Stimulated activated naive CD8-positive, alpha-beta T cell treated with anti-CD3 and anti-CD28 coated beads, Interleukin-15, Interleukin-2, amounts not matched to agents 100 U/mL and 50 U/mL, for 24 hours (primary cell): ENCODE measurements around the gene POLR3A.

Experiments used
- ATAC-seq: fragments of 150-1000 bp; cut with Tn5 transposase; one replicate; pipeline ENCODE4 v1.10.0; 2021
- DNase-seq: peaks from one replicate; pipeline ENCODE4 v3.0.0; 2021

The POLR3A gene

DNA sequence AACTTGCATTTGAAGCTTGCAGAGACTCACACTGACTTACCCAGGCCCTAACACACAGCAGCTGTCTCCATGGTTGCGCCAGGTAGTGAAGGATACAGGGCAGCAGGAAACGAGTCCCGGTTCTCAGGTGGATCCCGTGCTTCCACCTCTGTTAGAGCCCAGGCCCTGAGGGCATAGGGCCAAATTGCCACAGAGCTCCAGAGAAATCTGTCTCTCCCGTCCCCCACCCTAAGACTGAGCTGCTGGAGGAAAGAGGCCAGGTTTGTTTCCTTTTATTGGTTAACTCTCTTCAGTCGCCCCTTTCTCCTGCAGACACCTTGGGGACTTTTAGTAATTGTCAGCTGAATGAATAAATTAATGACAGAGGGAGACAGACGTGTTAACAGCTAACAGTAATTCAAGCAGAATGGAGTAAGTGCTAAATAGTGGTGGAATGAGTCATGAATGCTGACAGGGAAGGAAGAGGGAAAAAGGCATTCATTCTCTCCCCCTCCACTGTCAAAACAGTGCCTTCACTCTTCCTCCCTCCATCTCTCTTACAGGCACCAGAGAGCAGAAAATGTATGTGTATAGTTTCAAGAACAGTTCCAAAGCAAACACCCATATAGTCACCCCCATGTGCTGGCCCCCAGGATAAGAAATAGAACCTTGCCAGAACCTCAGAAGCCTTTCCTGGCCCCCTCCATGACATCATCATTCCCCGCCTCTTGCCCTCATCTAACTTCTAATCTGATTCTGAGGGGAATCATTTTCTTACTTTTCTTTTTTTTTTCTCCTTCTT lies 86.0 kb downstream of the POLR3A start:
- DNase-seq = no peak
- ATAC-seq = no peak

DNA sequence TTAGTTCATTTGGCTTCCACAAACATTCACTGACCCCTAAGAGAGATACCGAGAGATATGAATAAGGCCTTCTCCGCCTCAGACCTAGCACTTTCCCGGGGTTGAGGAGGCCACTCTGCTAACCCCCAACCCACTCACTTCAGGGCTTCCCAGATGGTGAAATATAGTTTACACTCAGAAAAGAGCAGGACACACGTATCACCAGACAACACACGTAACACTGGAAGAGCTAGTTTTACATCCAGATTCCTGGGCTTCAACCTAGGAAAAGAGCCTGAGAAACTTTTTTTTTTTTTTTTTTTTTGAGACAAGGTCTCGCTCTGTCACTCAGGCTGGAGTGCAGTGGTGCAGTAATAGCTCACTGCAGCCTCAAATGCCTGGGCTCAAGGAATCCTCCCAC lies 87.5 kb downstream of the POLR3A start:
- DNase-seq (no peak), ATAC-seq (no peak)

DNA sequence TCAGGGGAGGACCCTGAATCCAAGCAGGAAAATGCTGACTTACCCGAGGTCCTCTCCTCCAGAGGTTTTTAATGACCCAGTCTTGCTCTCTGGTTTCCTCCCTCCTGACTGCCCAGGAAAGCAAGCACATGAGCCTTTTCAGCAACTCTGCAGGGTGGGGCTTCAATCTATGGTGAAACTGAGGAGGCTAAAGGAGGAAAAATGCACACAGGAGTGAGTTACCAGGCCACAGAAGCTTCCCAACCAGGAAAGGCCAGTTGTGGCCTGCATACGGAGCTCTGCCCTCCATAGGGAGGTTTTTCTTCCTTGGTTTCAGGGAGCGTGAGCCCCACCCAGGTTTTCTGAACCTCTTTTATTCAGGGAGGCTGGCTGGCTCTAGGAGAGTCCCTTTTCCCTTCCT lies 88.7 kb downstream of the POLR3A start:
- no peak for ATAC-seq
- no peak for DNase-seq

DNA sequence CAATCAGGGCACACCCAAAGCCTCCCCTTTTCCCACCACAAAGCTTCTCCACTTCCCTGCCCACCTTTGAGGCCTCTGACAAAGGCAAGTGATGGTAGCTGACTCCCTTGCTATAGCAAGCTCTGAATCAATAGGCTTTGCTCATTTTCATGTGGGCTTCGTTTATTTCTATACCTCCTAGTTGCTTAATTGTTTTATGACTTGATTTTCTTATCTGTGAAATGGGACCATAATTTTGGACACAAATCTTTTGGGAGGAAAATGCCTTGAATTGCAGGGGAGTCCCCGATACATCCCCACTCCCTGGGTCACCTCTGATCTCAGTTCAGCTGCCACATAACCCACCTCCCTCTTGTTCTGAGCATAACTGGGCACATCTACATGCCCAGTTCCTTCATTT lies 89.1 kb downstream of the POLR3A start:
- ATAC-seq = no peak
- no peak for DNase-seq

DNA sequence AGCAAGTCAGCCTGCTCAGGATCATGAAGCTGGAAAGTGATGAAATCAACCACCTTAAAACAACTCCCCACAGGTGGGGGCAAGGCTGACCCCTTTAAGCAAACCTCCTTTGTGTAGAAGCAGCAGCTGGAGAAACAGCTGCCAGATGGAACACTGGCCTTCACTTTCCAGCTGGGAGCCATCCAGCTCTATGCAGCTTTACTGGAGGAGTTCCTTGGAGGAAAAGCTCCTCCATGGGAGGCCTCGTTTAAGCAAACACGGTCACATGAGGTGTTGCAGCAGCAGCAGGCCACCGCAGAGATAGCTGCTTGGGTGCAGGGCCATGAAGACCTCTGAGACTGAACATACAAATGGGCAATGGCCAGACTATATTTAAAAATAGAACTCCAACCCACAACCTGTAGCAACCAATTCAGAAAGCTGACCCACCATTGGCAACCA lies 89.7 kb downstream of the POLR3A start:
- no peak for ATAC-seq
- no peak for DNase-seq

DNA sequence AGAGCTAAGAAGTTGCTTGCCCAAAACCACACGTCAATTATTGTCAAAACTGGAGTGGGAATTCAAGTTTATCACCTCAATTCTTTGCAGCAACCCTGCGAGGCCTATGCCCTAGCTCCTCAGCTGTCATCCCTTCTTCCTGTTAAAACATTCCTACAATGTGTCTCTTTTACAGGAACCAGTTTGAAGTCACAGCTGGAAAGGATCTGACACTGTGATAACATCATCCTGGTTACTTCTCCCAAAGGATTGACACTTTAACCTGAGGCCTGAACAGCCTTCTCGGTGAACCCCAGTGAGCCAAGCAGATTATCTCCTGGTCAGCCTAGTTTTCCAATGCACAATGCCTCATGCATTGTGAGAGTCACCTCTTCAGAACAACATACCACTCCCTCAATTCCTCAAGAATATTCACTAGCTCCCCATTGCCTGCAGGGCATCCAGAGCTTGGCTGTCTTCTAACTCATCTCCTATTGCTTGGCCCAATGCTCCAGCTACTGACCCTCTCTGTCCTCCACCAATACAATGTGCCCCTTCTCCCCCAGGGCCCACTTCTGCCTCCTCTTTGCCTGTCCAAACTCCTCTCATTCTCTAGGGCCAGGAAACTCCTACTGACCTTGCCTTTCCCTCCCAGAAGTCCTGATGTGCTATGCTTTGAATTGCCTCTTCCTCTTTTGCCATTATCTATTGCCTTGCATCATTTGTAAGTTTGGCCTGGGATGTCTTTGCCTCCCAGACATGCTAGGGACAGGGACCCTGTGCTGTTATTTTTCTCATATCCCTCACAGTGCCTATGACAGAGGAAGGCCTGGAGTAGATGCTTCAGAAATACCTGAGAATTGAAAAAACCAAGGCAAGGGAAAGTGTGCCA lies 92.4 kb downstream of the POLR3A start:
- DNase-seq (no peak), ATAC-seq (no peak)

DNA sequence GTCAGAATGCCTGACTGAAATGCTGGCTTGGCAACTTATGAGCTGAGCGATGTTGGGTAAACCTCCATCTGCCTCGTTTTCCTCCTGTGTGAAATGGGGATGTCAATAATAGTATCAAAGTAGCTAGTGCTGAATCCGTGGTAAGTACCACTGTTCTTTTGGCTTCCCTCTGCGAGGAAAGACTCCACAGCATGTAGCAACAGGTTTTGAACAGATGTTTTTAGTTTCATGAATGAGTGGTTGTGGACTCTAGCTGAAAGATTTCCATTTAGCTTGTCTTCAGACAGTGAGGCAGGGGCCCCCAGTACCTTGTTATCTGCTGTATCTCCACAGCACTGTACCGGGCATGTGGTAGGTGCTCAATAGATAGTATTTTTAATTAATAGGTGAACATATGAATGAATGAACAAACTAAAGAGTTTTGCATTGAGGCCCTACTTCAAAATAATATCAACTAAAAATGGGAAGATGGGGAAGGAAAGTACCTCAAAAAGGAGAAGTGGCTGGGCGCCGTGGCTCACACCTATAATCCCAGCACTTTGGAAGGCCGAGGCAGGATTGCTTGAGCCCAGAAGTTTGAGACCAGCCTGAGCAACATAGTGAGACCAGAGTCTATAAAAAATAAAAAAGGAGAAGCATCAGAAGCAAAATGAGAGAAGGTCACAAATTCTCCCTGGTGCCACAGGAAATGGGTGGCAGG lies 97.1 kb downstream of the POLR3A start:
- no peak for ATAC-seq
- DNase-seq = no peak

DNA sequence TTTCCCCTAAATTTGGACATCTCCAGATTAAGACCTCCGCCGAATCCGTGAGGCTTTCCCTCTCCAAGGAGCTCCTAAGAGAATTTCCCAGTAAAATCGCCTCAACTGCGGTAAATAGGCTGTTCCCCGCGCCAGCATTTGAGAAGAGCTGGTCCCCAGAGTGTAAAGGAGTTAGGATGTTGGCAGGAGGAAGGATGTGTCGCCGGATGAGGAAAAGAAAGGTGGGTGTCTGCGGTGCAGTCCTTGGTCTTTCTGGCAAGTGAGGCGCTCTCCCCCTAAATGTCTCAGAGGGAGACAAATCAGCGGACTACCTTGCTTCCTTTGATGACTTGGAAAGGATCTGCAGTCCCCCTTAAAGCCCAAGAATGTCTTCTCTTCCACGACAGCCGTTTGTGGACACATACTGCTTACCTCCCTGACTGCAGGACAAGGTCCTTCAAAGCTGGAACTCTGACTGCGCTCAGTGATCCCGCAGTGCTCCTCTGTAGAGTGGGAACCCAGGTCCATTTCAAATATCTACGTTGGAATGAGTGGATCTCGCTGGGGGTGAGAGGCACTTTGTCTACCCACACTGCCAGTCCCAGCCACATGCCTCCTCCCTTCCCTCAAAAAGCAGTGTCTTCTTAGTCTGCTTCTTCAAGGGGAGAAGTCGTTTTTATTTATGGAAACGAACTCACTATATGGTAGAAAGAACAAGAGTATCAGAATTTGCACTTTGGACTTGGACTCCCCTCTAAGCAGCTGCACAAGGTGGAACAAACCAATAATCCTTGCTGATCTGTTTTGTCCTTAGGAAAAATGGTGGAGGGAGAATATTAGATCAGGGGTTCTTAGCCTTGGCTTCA lies 101.7 kb downstream of the POLR3A start:
- DNase-seq (peak; percentile 7), ATAC-seq (no peak)

DNA sequence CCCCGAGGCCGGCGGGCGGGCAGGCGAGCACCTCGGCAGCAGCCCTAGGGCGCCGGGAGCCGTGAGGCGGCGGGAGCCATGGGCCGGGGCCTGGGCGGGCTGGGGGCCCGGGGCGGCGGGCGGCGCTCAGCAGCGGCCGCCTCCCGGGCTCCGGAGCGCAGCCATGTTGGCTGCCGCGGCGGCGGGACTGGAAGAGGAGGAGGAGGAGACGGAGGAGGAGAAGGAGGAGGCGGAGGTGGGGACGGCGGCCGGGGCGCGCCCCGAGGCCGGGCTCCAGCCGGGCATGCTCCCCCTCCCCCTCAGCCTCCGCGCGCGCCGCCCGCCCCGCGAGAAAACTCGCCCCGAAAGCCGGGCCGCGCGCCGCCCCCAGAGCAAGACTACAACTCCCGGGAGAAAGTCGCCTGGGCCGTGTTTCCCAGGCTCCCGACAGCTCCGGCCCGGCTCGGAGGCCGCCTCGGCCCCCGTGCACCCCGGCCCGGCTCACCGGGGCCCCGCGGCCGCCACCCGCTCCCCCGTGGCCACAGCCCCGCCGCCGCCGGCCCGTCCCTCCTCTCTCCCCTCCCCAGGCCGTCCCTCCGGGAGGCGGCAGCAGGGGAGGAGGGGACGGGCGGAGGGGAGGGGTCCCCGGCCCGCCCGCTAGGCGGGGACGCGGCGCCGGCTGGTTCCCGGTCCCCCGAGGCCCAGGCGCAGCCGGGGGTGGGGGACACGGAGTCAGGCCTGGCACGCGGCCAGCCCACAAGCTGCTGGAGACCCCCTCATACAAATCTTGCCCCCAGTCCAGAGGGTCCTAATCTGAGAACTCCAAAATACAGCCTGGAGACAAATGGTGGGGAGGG lies 102.5 kb downstream of the POLR3A start, which contains the start of gene DLG5:
Gene DLG5 (minus strand): TSS at position 190 of the 836 bp plus-strand sequence. CDS start 235 bp downstream, outside the sequence.
- ATAC-seq = peak; percentile 37
- DNase-seq = peak; percentile 36

DNA sequence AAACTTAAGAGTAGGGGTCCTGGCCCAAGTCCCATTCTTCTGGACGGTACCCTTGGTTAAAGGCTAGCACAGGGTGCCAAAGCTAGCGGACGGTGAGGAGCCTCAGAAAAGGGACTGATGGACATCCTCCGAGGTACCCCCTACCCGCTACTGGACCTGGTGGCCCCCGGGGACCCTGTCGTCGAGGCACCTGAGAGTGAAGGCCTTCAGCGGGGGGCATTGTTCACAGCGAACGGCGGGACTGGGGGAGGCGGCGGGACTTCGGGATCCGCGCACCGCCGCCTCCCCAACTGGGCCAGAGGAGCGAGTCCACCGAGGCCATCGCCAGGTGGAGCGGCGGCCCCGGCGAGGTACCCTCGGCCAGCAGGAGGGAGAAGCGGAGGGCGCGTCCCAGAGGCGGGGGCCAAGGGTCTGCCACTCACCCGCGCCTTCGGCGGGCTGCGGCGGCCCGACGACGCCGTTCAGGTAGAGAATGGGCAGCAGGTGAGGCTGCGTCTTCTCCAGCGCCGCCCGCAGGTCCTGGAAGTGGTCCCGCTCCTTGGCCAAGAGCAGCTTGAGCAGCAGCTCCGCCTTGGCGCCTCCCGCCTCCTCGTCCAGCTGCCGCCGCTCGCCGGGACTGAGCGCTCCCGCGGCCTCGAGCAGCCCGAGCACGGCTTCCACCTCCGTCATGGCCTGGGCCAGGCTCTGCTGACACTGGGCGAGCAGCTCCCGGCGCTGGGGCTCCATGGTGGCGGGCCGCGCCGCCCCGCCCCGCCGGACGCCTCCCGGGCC lies 103.3 kb downstream of the POLR3A start:
- ATAC-seq (peak; percentile 62), DNase-seq (peak; percentile 28)

DNA sequence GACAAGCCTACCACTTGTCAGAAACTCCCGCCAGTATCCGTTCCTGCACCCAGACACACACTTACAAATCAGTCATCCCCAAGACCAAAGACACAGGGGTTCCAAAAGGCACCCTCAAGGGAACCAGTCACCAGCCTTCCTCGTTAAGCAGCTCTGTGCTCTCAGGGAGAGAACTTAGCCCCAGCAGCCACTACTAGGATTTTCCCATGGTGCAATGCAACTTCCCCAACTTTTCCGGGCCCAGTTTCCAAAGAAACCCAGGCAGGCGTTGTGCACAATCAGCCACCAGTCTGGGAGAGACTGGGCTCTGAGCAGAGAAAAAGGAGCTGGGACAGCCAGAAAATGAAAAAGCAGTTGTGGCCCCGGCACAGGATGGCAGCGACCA lies 103.9 kb downstream of the POLR3A start:
- DNase-seq (no peak), ATAC-seq (no peak)

DNA sequence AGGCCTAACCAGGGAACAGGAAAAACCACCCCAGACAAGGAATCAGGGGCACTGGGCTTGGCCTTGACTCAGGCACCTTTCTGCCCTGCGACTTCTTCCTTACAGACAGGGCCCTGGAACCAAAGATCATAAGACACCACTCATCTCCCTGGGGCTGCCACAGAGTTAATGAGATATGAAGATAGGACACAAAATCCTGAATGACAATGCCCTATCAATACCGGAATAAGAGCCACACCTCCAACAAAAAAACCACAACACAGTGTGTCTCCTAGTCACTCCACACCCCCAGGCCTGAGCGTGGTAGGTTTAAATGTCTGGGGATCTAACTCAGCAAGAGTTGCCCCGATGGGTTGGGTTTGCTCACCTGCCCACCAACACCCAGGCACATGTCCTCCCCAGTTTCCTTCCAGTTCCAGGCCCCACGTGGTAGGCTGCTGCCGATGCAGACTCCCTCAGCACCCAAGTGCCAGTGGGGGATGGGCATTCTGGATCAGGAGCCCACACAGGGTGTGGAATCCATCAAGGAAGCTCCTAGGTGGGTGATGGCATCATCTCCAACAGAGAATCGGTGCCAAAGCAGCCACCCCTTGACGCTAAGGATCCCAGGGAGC lies 106.6 kb downstream of the POLR3A start:
- no peak for ATAC-seq
- DNase-seq = no peak

DNA sequence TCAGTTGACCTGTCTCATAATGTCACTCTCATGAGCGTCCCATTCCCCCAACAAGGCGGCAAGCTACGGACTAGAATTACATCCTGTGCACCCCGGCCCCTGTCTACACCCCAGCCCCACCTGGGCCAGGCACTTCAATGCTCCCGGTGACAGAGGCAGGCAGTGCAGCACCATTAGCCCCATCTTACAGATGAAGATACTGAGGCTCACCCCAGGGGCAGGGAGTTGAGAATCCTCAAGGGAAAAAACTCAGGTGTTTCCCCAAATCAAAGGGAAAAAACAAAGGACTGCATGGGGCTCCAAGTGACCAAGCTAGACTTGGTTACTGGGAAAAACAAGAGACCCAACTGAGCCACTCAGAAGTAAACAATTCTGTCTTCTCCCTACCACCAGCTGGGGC lies 107.3 kb downstream of the POLR3A start:
- ATAC-seq = no peak
- DNase-seq = no peak

DNA sequence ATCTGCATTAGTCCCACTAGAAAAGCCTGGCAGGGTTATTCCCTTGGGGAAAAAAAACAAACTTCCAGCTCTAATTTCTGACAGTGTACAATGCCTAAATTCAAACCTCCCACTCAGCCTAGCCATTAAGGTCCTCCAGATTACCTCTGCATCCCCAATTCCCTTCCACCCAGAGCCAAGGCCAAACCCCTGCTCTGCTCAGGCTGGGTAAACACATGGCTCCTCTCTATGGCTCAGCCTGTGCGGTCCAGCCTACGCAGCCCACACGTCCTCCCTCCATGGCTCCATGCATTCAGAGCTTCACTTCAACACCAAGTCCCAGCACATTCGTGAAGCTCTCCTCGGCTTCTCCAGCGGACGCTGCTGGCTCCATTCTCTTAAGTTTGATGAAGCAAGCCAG lies 107.9 kb downstream of the POLR3A start:
- no peak for DNase-seq
- ATAC-seq = no peak

DNA sequence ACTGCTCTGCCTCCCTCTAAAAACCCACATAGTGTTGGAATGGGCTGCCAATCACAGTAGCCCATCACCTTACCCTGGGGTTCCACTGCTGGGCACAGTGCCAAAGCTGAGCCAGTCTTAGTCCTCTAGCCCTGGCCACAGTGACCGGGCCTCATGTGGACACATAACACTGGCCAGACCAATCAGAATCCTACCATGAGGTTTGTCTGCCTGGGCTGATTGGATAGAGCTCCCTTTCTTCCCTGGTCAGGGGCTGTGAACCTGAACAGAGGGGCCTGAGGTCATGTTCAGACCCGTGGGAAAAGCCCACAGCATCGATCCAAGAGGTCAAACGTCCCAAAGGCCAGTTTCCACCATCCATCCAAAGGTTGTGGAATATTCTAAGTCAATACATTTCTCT lies 108.8 kb downstream of the POLR3A start:
- ATAC-seq (no peak), DNase-seq (no peak)

DNA sequence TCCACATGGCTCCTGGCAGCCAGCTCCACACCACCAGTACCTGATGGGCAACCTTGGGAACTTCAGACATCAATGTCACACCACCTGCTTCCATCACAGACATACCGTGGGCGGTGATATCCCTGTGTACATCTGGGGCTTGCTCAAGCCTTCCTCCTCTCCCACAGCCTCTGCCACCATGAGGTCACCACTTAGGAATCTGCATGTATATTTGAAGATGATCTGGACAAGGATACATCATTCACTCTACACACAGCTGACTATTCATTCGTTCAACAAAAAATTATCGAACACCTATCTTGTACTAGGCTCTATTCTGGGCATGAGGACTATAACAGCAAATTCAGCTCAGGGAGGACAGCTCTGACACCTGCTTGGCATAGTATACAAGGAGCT lies 109.6 kb downstream of the POLR3A start:
- DNase-seq = no peak

More for the DNA sequence above, 109.6 kb downstream of the POLR3A start:
- ATAC-seq = no peak
